HG03460 (cell line): Measurements from ENCODE around the gene PPP1R2B.

Experiments used
- ATAC-seq: cut with Tn5 transposase; IDR thresholded peaks from one replicate; pipeline ENCODE4 v1.9.1; 2021; ENCODE audit not compliant: unreplicated experiment

The PPP1R2B gene

GRCh38 chr5:156871212-156871611 is 21.1 kb downstream of the PPP1R2B start:
- ATAC-seq: no peak

GRCh38 chr5:156879665-156880285 is 29.7 kb downstream of the PPP1R2B start:
- peak; percentile 89 for ATAC-seq

GRCh38 chr5:156883316-156883875 is 33.3 kb downstream of the PPP1R2B start:
- peak; percentile 32 for ATAC-seq

GRCh38 chr5:156888520-156888919 is 38.4 kb downstream of the PPP1R2B start:
- no peak for ATAC-seq

- no peak for ATAC-seq
Observed at GRCh38 chr5:156892223-156892622, 42.1 kb downstream of the PPP1R2B start.

GRCh38 chr5:156892864-156893263 is 42.8 kb downstream of the PPP1R2B start:
- ATAC-seq: no peak

- ATAC-seq: peak; percentile 73
Observed at GRCh38 chr5:156893517-156893916, 43.4 kb downstream of the PPP1R2B start.

GRCh38 chr5:156896546-156896945 is 46.5 kb downstream of the PPP1R2B start:
- ATAC-seq: no peak
